ENCODE measurements around the gene LHPP.

DNA sequence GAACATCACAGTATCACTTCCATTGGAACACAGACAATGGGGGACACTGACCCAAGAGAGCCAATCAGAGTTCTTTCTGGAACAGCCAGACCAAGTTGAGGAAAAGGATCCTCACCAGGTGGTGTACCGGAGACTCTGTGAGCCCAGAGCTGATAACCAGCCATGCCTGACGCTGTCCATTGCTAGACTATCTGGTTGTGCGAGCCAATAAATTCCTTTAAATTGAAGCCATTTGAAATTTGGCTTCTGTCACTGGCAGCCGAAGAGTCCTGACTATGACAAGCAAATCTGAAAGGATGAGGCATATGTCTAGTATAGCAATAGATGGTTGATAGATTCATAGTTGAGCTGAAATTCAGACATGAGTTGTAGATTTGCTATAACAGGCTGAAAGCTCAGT, 3.1 kb upstream of the LHPP start:
- TF ChIP-seq EZH2 (IDR thresholded peaks at IDR 0.05) (no peak), EZH2phosphoT487 (IDR thresholded peaks at IDR 0.05) (no peak)
- TF ChIP-seq, protein P1, sequence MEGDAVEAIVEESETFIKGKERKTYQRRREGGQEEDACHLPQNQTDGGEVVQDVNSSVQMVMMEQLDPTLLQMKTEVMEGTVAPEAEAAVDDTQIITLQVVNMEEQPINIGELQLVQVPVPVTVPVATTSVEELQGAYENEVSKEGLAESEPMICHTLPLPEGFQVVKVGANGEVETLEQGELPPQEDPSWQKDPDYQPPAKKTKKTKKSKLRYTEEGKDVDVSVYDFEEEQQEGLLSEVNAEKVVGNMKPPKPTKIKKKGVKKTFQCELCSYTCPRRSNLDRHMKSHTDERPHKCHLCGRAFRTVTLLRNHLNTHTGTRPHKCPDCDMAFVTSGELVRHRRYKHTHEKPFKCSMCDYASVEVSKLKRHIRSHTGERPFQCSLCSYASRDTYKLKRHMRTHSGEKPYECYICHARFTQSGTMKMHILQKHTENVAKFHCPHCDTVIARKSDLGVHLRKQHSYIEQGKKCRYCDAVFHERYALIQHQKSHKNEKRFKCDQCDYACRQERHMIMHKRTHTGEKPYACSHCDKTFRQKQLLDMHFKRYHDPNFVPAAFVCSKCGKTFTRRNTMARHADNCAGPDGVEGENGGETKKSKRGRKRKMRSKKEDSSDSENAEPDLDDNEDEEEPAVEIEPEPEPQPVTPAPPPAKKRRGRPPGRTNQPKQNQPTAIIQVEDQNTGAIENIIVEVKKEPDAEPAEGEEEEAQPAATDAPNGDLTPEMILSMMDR (IDR thresholded peaks at IDR 0.05), result no peak

Data from neural progenitor cell (in vitro differentiated cells).